K562 (cell line): Measurements from ENCODE around the gene ARHGAP35. TPM values are rescaled to one million over a fixed set of nuclear protein-coding genes. Genes with fewer than 3 reads are reported as not detected.

Experiments
- ATAC-seq: fragments of 200-7000 bp; cut with Tn5 transposase; 3 replicates; pipeline ENCODE4 v1.9.1; 2020; ENCODE audit warnings: moderate library complexity
- BruUV-seq: library from RNA; stranded (reverse); fragments of 400-500 nt; replicated peaks from 2 replicates; lab custom pipeline; 2021; lab: Mats Ljungman, UMichigan
- CTCF ChIA-PET: fragments of 300-600 bp; formaldehyde crosslinking; extraction: SDS; loops from one replicate; lab custom pipeline; 2021; ENCODE audit warnings: low intra/inter-chr PET ratio; lab: Yijun Ruan, JAX
- POLR2A ChIA-PET: fragments of 300-600, 350-650 bp; sonication (Branson Sonifier 250); formaldehyde crosslinking; extraction: SDS; loops from one replicate; lab custom pipeline; 2021; ENCODE audit warnings: antibody characterized with exemption, inconsistent platforms; lab: Yijun Ruan, JAX
- DNase-seq, 4 experiments: peaks; one replicate each; pipeline versions ENCODE4 v3.0.0 to v3.0.0-alpha.2; 2011 to 2018; ENCODE audit warnings: low spot score in 3 of 4, mixed read lengths in 3 of 4; ENCODE audit errors: extremely low read depth in 1 of 4
- FAIRE-seq: peaks from 2 replicates; lab custom pipeline; 2011; peaks lifted over from hg19 to GRCh38; lab: Jason Lieb, UNC
- H2AFZ ChIP-seq: 2 replicates; pipeline ENCODE4 v1.6.0; 2011; ENCODE audit warnings: low read depth, low read length, control low read depth, inconsistent platforms
- H3K27ac ChIP-seq: fragments of 200-600 bp; 3 replicates; pipeline ENCODE4 v1.8.0; 2011; ENCODE audit warnings: low read depth, mild to moderate bottlenecking, control low read depth, inconsistent platforms, low read length, moderate library complexity, mixed read lengths; ENCODE audit errors: extremely low read depth
- H3K27me3 ChIP-seq, 2 experiments: fragments of 300-600 bp in 1 of 2; 2 replicates in 1 of 2; 3 replicates in 1 of 2; pipeline versions ENCODE4 v1.6.0 to v1.8.0; 2011; ENCODE audit warnings: inconsistent platforms in 2 of 2, low read length in 2 of 2, mild to moderate bottlenecking in 1 of 2, mixed read lengths in 1 of 2, moderate library complexity in 1 of 2; ENCODE audit not compliant: control insufficient read depth in 2 of 2, insufficient read depth in 2 of 2
- H3K36me3 ChIP-seq: fragments of 300-600 bp; 3 replicates; pipeline ENCODE4 v1.8.0; 2011; ENCODE audit warnings: mild to moderate bottlenecking, low read length, inconsistent platforms; ENCODE audit not compliant: control insufficient read depth, insufficient read depth
- H3K4me1 ChIP-seq, 2 experiments: fragments of 200-600 bp in 1 of 2; replicated peaks in 1 of 2; 2 replicates in 1 of 2; 3 replicates in 1 of 2; pipeline versions ENCODE4 v1.5.1 to v1.8.0; 2011; ENCODE audit warnings: inconsistent platforms in 2 of 2, low read length in 2 of 2, mild to moderate bottlenecking in 1 of 2, mixed read lengths in 1 of 2, moderate library complexity in 1 of 2; ENCODE audit not compliant: control insufficient read depth in 2 of 2, insufficient read depth in 2 of 2
- H3K4me2 ChIP-seq: 2 replicates; pipeline ENCODE4 v1.6.1; 2011; ENCODE audit warnings: low read length, control low read depth, inconsistent platforms, mixed read lengths; ENCODE audit not compliant: insufficient read depth
- H3K4me3 ChIP-seq: fragments of 200-600 bp; sonication (generic), shearing (Covaris generic); 2 replicates; pipeline ENCODE4 v1.5.1; 2016; ENCODE audit warnings: control low read depth, inconsistent platforms
- H3K79me2 ChIP-seq: fragments of 200-600 bp; 3 replicates; pipeline ENCODE4 v1.8.0; 2011; ENCODE audit warnings: low read length, inconsistent platforms; ENCODE audit not compliant: control insufficient read depth, insufficient read depth
- H3K9ac ChIP-seq, 2 experiments: 2 replicates each; pipeline versions ENCODE4 v1.6.0 to v1.6.1; 2011; ENCODE audit warnings: low read depth in 2 of 2, low read length in 2 of 2, control low read depth in 1 of 2, inconsistent platforms in 1 of 2, mild to moderate bottlenecking in 1 of 2, mixed read lengths in 1 of 2; ENCODE audit not compliant: insufficient read depth in 1 of 2
- H3K9me1 ChIP-seq: one replicate; pipeline ENCODE4 v1.6.0; 2011; ENCODE audit warnings: inconsistent platforms, mild to moderate bottlenecking, low read length, moderate library complexity; ENCODE audit not compliant: control insufficient read depth, insufficient read depth
- H3K9me3 ChIP-seq: replicated peaks from 2 replicates; pipeline ENCODE4 v1.5.1; 2011; ENCODE audit warnings: low read depth, low read length, inconsistent platforms; ENCODE audit not compliant: control insufficient read depth, insufficient read depth
- H4K20me1 ChIP-seq: replicated peaks from 2 replicates; pipeline ENCODE4 v1.6.1; 2011; ENCODE audit warnings: low read length, inconsistent platforms, mixed read lengths; ENCODE audit not compliant: control insufficient read depth, insufficient read depth
- ETV1 ChIP-seq: fragments of 450-650 bp; conservative IDR thresholded peaks from 2 replicates; pipeline ENCODE4 v1.6.1; 2016; ENCODE audit warnings: missing genetic modification characterization, control low read depth, low read depth, missing compliant biosample characterization
- NONO ChIP-seq, 2 experiments: fragments of 200-400 bp in 1 of 2; fragments of 450-650 bp in 1 of 2; formaldehyde crosslinking in 1 of 2; IDR thresholded peaks; 2 replicates each; pipeline ENCODE4 v1.6.1; 2017; ENCODE audit warnings: low read depth in 2 of 2, mild to moderate bottlenecking in 2 of 2, moderate library complexity in 2 of 2, low read length in 1 of 2
- SNRNP70 ChIP-seq: fragments of 200-400 bp; formaldehyde crosslinking; optimal IDR thresholded peaks from 2 replicates; pipeline ENCODE3; 2017; ENCODE audit warnings: low read depth, low read length
- ZNF134 ChIP-seq: fragments of 250-450 bp; sonication (Bioruptor Pico); conservative IDR thresholded peaks from 2 replicates; pipeline ENCODE4 v1.4.0; 2020
- ZNF224 ChIP-seq: sonication (generic); formaldehyde crosslinking; IDR thresholded peaks from 2 replicates; pipeline ENCODE4 v1.8.0; 2022; ENCODE audit warnings: mild to moderate bottlenecking, missing genetic modification reagents
- WGBS: fragments of 100-300 bp; shearing (Covaris generic); methylation state at CpG from one replicate; pipeline ENCODE4 v1.1.6; 2016; ENCODE audit warnings: low coverage, mixed read lengths; ENCODE audit not compliant: insufficient coverage; ENCODE audit errors: missing lambda C conversion rate; 5-methylcytosine and 5-hydroxymethylcytosine counted together
- in situ Hi-C: fragments of 300-500 bp; cut with MboI; formaldehyde crosslinking; loops from 4 replicates; pipeline ENCODE4 v1.15.0; 2018; ENCODE audit warnings: inconsistent platforms, mixed read lengths
- intact Hi-C: fragments of 100-400 bp; cut with micrococcal nuclease; formaldehyde crosslinking; loops from 2 replicates; pipeline ENCODE4 v1.14.2; 2022
- polyA plus RNA-seq, 8 experiments: library from polyadenylated mRNA; depleted of rRNA in 4 of 8; stranded (reverse) in 5 of 8; unstranded in 3 of 8; fragments of >200 nt; fragmentation: Nextera tagmentation in 2 of 8; fragmentation: Illumina TruSeq in 1 of 8; extraction: Ambion mirVana in 2 of 8; extraction: Trizol in 1 of 8; gene quantifications; 2 replicates each; pipeline versions ENCODE4 v1.2.1 to v1.2.3, GENCODE V29; 2011 to 2014; ENCODE audit warnings: inconsistent platforms in 1 of 8, missing spikeins in 1 of 8
- total RNA-seq, 7 experiments: library from RNA; depleted of rRNA in 6 of 7; stranded (reverse); fragments of >200 nt in 6 of 7; fragmentation: Illumina TruSeq in 2 of 7; extraction: Trizol in 2 of 7; gene quantifications; 2 replicates each; pipeline versions ENCODE4 v1.2.1 to v1.2.3, GENCODE V29; 2011 to 2021; ENCODE audit warnings: low replicate concordance in 1 of 7
- TF ChIP-seq, protein P1 (sequence below), 2 experiments: fragments of 150-350 bp in 1 of 2; IDR thresholded peaks; 2 replicates each; pipeline ENCODE4 v1.6.1; 2012 to 2016; ENCODE audit warnings: low read depth in 2 of 2, low read length in 2 of 2, mild to moderate bottlenecking in 1 of 2, moderate library complexity in 1 of 2
- TF ChIP-seq, protein P2 (sequence below): fragments of 250-450 bp; sonication (Bioruptor Pico); IDR thresholded peaks from 2 replicates; pipeline ENCODE4 v1.8.0; 2022; ENCODE audit warnings: moderate library complexity, mild to moderate bottlenecking, inconsistent platforms
- TF ChIP-seq, protein P3 (sequence below): fragments of 250-450 bp; sonication (Bioruptor Pico); IDR thresholded peaks from 2 replicates; pipeline ENCODE4 v1.5.0; 2020; ENCODE audit warnings: mild to moderate bottlenecking, borderline replicate concordance

Gene ARHGAP35
- total and polyA plus RNA-seq, 9 of the 15 experiments (the other 6 are each of a cell fraction or from before 2014, with no cell fraction given): 0.27 to 26.4 (median 10.2) TPM

DNA sequence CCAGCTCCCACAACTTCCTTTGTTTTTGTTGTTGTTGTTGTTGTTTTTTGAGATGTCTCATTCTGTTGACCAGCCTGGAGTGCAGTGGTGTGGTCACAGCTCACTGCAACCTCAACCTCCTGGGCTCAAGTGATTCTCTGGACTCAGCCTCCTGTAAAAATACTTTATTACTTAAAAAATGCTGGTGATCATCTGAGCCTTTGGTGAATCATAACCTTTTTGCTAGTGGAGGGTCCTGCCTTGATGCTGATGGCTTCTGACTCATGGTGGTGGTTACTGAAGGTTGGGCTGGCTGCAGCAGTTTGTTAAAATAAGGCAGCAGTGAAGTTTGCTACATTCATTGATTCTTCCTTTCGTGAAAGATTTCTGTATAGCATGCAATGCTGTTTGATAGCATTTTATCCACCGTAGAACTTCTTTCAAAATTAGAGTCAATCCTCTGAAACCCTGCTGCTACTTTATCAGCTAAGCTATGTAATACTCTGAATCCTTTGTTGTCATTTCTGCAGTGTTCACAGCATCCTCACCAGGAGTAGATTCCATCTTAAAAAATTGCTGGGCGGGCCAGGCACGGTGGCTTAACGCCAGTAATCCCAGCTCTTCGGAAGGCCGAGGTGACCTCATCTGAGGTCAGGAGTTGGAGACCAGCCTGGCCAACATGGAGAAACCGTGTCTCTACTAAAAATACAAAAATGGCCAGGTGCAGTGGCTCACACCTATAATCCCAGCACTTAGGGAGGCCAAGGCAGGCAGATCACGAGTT, 18.0 kb downstream of the ARHGAP35 start:
- H3K79me2 ChIP-seq: peaks cover 31% of the 10 kb centered on the region

More for the DNA sequence above, 18.0 kb downstream of the ARHGAP35 start:
- TF ChIP-seq NONO (IDR thresholded peaks at IDR 0.05; ENCODE audit: low read depth in 2 of 2, low read length in 1 of 2) (no peak), ZNF134 (CRISPR knock-in tag) (no peak), ZNF224 (no peak), ETV1 (no peak), SNRNP70 (no peak)
- TF ChIP-seq, protein P1, sequence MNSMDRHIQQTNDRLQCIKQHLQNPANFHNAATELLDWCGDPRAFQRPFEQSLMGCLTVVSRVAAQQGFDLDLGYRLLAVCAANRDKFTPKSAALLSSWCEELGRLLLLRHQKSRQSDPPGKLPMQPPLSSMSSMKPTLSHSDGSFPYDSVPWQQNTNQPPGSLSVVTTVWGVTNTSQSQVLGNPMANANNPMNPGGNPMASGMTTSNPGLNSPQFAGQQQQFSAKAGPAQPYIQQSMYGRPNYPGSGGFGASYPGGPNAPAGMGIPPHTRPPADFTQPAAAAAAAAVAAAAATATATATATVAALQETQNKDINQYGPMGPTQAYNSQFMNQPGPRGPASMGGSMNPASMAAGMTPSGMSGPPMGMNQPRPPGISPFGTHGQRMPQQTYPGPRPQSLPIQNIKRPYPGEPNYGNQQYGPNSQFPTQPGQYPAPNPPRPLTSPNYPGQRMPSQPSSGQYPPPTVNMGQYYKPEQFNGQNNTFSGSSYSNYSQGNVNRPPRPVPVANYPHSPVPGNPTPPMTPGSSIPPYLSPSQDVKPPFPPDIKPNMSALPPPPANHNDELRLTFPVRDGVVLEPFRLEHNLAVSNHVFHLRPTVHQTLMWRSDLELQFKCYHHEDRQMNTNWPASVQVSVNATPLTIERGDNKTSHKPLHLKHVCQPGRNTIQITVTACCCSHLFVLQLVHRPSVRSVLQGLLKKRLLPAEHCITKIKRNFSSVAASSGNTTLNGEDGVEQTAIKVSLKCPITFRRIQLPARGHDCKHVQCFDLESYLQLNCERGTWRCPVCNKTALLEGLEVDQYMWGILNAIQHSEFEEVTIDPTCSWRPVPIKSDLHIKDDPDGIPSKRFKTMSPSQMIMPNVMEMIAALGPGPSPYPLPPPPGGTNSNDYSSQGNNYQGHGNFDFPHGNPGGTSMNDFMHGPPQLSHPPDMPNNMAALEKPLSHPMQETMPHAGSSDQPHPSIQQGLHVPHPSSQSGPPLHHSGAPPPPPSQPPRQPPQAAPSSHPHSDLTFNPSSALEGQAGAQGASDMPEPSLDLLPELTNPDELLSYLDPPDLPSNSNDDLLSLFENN (IDR thresholded peaks at IDR 0.05; ENCODE audit: low read depth in 2 of 2, low read length in 2 of 2): no peak
- TF ChIP-seq, protein P2, sequence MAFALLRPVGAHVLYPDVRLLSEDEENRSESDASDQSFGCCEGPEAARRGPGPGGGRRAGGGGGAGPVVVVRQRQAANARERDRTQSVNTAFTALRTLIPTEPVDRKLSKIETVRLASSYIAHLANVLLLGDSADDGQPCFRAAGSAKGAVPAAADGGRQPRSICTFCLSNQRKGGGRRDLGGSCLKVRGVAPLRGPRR: no peak
- TF ChIP-seq, protein P3, sequence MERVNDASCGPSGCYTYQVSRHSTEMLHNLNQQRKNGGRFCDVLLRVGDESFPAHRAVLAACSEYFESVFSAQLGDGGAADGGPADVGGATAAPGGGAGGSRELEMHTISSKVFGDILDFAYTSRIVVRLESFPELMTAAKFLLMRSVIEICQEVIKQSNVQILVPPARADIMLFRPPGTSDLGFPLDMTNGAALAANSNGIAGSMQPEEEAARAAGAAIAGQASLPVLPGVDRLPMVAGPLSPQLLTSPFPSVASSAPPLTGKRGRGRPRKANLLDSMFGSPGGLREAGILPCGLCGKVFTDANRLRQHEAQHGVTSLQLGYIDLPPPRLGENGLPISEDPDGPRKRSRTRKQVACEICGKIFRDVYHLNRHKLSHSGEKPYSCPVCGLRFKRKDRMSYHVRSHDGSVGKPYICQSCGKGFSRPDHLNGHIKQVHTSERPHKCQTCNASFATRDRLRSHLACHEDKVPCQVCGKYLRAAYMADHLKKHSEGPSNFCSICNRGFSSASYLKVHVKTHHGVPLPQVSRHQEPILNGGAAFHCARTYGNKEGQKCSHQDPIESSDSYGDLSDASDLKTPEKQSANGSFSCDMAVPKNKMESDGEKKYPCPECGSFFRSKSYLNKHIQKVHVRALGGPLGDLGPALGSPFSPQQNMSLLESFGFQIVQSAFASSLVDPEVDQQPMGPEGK (CRISPR knock-in tag): no peak
- Histone ChIP-seq H4K20me1 (no peaks in the 10 kb centered on the region), H3K9me3 (no peaks in the 10 kb centered on the region), H3K27me3 (no peaks in the 10 kb centered on the region), H3K36me3 (peaks cover 10% of the 10 kb centered on the region), H3K9me1 (no peaks in the 10 kb centered on the region), H3K4me1 (peaks cover 2 to 3% of the 10 kb centered on the region in 2 experiments; a peak in 2 of 5 replicates), H3K9ac (peak overlapping the region in 1 of 2 experiments; percentile 28; a peak in 1 of 4 replicates), H2AFZ (no peak overlapping the region), H3K4me2 (no peak overlapping the region), H3K27ac (no peak overlapping the region), H3K4me3 (no peak overlapping the region)
- intact Hi-C loops (no loop called here), in situ Hi-C loops (no loop called here)
- peak; percentile 27; the same call in 1 of the 3 replicates for ATAC-seq
- WGBS: 55% methylated on average over 9 of the region's 9 CpGs
- no TSS peak for BruUV-seq
- ChIA-PET POLR2A (interaction anchor here (0.7 to 1.4 kb wide), 3 partner anchors 12 to 118 kb away, joined by 3 to 4 read pairs (median 4); no protein-coding TSS in a partner anchor), CTCF (no interaction called here)
- FAIRE-seq: no peak
- DNase-seq: no peak
